Pulmonary artery endothelial cell (primary cell): ENCODE data around the gene SMIM13. TPM values are rescaled to one million over a fixed set of nuclear protein-coding genes. Genes with fewer than 3 reads are reported as not detected.

ENCODE experiments used
- total RNA-seq: library from RNA; depleted of rRNA; stranded (reverse); fragments of >200 nt; gene quantifications from 2 replicates; pipeline ENCODE4 v1.2.3, GENCODE V29; 2014

SMIM13 gene
- total RNA-seq, 1 donor from 2014 or later: 12.8 TPM

Other genes starting within 250 kb of the SMIM13 start
- gene GCM2, start 211.8 kb upstream of the SMIM13 start, total RNA-seq: not detected in 2 replicates
- not detected in 2 replicates for gene SYCP2L, start 206.8 kb upstream of the SMIM13 start, total RNA-seq
- gene ELOVL2, start 49.5 kb upstream of the SMIM13 start, total RNA-seq: not detected in 2 replicates
- 0.04 TPM in 1 of 2 replicates, not detected in the other for gene ERVFRD-1, start 17.9 kb downstream of the SMIM13 start, total RNA-seq
- 32.8 and 51.5 TPM in 2 replicates for gene NEDD9, start 138.8 kb downstream of the SMIM13 start, total RNA-seq